Measurements from ENCODE around the gene TMEM250.

TMEM250 gene

DNA sequence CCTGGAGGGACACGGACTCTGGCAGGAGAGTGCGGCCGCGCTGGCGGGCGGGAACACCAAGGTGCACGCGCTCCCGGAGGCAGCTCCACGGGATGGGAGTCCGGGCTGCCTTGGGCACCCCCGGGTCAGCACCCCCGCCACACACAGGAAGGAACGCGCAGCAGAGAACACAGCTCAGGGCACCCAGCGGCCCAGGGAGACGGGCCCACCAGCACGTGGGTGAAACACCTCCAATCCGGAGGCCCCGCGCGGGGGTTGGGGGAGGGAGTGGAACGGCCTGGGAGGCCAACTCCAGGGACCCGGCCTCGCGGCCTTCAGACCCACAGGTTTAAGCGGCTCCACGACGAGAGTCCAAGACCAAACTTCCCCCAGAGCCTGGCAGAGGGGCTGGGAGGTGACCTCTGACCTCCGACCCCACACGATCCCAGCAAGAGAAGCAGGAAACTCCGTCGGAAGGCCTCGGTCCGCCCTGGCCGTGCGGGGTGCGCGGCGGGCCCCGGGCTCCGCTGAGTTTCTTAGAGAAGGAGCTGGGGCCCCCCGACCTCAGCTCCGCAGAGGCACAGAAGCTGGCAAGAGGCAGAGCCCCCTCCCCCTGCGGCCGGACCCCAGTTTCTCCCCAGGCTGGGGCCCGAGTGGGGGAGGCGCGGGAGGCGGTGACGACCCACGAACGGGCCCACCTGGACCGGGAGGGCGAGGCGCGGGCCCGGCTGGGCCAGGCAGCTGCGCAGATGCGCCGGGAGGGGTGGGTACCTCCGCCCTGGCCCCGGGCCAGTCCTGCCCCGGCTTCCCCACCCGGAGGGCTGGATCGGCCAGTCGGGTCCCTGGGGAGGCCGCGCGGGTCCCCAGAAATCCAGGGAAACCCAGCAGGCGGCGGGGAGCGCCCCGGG lies 24.4 kb downstream of the TMEM250 start:
- no peak for FAIRE-seq
- DNase-seq (ENCODE audit: insufficient read length, low spot score): peak; percentile 99
- no peak for TF ChIP-seq POLR2A (IDR thresholded peaks at IDR 0.05; ENCODE audit: low read depth, low read length)

DNA sequence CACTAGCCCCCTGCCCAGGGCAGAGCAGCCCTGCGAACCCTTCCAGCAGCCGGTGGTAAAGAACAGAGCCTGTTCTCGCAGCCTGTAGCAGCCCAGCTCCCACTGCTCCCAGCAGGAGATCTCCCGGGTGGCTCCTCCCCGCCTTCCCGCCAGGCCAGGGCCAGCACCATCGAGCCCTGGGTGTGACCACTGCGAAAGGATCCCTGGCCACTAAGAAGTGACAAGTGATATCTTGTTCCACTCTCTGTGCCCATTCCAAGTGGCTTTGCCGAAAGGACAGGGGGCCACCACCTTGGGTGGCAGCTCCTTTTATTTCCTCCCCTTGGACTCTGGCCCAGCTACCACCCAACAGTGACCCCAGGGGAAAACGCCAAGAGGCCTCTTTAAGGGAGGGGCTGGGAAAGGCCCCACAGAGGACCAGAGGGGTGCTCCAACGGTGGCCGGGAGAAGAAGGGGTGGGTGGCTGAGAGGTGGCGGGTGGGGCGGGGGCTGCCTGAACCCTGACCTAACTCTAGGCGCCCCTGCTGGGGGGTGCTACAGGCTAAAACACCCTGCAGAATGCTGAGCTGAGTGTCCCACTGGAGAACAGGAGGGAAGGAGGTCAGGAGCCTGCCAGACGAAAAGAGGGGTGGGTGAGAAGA lies 25.2 kb downstream of the TMEM250 start:
- no peak for TF ChIP-seq POLR2A (IDR thresholded peaks at IDR 0.05; ENCODE audit: low read depth, low read length)
- peak; percentile 75 for FAIRE-seq
- peak; percentile 100 for DNase-seq (ENCODE audit: insufficient read length, low spot score)

DNA sequence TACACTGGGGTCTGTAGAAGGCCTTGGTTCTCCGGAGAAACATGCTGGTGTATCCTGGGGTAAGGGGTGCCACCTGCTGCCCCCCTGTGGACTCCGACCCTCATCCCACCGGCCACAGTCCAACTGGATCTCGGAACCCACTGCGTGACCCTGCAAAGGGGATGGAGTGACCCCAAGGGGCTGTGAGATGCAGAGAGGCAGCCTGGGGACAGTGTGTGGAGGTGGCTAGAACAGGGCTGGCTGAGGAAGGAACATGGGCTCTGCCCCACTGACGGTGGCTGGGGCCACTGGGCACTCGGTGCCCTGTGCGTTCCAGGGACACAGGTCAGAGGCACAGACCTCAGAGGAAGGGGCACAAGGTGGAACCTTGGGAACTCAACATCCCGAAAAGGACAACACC lies 25.9 kb downstream of the TMEM250 start:
- no peak for FAIRE-seq
- no peak for DNase-seq (ENCODE audit: insufficient read length, low spot score)
- TF ChIP-seq POLR2A (IDR thresholded peaks at IDR 0.05; ENCODE audit: low read depth, low read length): no peak

DNA sequence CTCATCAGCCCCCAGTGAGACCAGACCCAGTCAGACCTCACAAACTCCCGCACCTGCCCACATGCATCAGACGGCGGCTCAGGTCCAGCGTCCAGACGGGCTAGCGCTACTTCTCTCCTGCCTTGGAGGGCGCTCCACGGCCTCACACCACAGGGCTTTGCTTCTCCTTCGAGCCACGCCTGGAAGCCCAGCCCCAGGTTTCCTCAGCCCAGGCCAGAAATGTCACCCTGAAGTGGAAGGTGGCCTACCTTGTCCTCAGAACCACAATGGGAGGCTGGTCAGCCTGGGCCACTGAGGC lies 26.4 kb downstream of the TMEM250 start:
- no peak for TF ChIP-seq POLR2A (IDR thresholded peaks at IDR 0.05; ENCODE audit: low read depth, low read length)
- no peak for DNase-seq (ENCODE audit: insufficient read length, low spot score)
- FAIRE-seq: no peak

DNA sequence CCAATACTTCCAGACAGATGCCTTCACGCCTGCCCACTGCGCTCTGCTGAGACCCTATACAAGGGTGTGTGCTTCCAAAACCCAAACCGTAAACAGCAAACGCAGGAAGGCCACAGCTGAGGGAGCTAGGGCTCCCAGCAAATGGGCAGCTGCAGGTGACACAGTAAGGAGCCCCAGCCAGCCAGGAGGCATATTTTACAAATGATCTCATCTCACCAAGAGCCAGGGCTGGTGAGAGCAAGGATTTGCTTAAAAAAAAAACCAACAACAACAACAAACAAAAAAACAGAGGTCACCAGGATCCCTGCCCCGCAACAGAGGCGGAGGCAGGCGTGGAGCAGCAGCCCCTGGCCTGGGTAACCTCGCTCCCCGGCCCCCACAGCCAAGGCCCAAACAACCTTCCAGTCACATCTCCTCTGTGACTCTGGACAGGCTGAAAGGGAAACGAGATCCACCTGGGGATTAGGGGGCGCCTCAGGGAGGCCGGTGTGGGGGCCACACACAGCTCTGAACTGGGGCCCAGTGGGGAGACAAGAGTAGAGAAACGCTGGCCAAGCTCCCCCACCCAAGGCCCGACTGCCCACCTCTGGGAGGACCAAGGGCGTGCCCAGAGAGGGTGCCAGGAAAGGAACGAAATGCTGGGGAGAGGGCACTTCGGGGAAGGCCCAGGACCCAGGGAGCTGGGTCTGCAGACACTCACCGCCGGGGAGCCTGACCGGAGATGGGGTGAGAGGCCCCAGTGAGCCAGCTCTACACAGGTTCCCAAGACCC lies 26.9 kb downstream of the TMEM250 start:
- FAIRE-seq (peak; percentile 86), DNase-seq (ENCODE audit: insufficient read length, low spot score) (peak; percentile 95)
- TF ChIP-seq POLR2A (IDR thresholded peaks at IDR 0.05; ENCODE audit: low read depth, low read length): no peak

DNA sequence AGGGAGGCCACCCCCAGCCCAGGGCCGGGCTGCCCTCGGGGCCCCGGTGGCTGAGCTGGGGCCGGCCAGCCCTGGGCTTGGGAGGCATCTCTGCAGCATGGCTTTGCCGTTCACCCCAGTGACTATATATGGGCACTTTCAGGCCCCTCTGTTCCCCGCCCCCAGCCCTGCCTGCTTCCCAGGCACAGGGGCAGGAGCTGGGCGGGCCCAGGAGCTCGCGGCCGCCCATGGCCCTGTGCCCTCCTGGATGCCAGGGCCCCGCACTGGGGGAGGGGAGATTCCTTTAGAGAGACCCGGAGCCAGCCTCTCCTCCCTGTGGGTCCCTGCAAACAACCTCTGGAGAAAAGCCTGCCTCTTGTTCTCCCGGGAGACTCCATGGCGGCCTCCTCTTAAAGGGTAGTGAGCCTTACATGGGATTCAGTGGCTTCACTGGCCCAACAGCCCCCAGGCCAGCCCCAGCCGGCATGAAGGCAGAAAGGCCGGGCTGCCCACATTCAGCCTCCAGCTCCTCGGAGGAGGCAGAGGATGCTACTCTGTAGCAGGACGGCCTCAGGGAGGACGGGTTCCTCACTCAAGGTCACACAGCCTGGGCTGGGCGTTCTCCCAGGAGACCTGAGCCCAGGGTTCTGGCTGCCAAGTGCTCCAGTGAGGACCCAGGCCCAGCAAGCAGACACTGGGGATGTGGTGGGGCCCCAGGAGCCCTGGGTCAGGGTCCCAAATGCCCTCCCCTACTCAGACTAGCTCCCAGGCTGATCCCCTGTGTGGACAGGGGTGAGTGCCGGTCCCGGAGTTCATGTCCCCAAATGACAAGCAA lies 27.7 kb downstream of the TMEM250 start:
- FAIRE-seq (no peak), DNase-seq (ENCODE audit: insufficient read length, low spot score) (no peak)
- TF ChIP-seq POLR2A (IDR thresholded peaks at IDR 0.05; ENCODE audit: low read depth, low read length): no peak

DNA sequence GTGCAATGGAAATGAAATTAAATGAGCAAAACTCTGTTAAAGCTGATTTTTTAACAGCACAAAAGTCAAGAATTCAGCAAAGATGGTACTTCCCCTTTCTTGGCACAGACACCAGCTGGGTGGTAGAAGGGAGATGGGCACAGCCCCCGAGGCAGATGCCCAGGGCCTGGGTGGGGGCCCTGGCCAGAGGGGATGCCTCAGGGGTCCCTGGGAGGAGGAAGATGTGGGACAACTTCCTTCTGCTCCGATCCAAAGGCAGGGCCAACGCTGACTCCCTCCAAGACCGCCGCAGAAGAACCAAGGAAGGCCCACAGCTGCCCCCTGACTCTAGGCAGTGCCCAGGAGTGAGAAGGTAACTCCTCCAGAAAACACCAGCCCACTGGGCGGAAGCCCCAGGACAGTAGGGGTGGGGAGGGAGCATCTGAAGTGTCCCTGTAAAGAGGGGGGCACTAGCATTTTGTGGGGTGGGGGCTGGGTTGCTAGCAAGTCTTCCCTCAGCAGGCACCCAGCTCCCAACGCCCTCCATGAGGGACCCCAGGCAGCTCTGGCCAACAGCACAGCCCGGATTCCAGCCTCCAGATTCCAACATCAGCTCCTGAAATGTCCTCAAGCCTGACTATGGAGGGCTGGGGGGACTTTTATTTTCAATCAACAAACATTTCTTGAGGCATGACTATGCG lies 28.5 kb downstream of the TMEM250 start:
- TF ChIP-seq POLR2A (IDR thresholded peaks at IDR 0.05; ENCODE audit: low read depth, low read length): no peak
- no peak for FAIRE-seq
- no peak for DNase-seq (ENCODE audit: insufficient read length, low spot score)

DNA sequence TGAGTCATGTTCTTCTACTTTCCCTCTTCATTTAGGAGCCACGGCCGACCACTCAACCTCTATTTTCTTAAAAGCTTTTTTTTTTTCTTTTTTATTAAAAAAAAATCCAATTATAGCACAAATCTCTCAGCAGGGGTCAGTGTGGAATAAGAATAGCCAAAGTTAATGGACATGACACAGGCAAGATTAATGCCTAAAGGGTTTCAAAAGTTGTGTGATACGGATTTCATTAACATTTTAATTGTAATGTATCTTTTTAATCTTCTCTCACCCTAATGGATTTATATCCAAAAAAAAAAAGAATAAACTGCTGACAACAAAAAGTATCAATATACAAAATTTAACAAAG lies 29.0 kb downstream of the TMEM250 start:
- DNase-seq (ENCODE audit: insufficient read length, low spot score) (no peak), FAIRE-seq (no peak)
- TF ChIP-seq POLR2A (IDR thresholded peaks at IDR 0.05; ENCODE audit: low read depth, low read length): no peak

DNA sequence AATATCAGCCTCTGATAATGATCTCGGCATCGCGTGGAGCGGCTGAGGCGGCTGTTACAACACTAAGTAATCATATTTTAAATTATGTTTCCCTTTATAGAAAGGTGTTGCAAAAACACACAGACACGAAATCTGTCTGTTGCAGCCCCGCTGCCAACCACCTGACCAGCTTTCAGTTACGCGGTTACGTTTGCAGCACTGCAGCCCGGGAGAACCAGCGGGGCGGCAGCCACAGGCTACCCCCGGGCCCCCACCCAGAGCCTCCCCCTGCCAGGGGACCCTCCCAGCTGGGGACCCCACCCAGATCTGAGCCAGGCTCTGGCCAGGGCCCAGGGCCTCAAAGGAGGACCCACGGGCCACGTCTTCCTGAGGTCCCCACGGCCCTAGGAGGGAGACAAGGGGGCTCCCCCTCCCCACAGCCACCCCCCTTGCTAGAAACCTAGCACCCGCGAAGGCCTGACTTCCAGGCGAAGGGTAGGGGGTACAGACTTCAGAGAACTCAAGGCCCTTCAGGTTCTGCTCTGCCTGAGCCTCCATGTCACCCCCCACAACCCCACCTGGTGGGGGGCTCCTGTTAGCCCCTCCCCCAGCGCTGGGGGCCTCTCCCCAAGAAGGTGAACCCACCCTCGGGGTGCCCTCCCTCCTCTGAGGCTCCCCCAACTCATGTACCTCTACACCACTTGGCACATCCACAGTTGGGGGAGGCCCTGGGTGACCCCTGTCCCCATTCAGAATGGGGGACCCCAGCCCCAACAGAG lies 29.6 kb downstream of the TMEM250 start:
- DNase-seq (ENCODE audit: insufficient read length, low spot score) (no peak), FAIRE-seq (no peak)
- no peak for TF ChIP-seq POLR2A (IDR thresholded peaks at IDR 0.05; ENCODE audit: low read depth, low read length)

DNA sequence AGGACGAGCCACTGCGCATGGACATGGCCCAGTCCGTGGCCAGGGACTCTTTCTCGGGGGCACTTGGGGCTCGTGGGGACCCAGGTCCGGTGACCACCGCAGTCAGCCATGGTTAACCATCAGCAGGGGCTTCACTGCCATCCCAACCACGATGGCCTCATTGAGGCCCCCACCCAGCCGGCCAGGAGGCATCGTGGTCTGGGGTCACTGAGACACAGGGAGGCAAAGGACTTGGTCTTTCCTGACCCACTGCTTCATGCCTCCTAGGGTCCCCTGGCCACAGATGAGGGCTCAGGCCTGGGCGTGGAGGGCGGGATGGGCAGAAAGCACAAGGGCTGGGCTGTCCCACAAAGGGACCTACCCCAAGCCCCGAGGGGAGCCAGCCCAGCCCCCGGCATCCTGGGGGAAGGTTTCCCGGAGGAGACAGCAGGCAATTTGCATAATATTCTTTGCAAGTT lies 30.2 kb downstream of the TMEM250 start:
- FAIRE-seq (no peak), DNase-seq (ENCODE audit: insufficient read length, low spot score) (no peak)
- no peak for TF ChIP-seq POLR2A (IDR thresholded peaks at IDR 0.05; ENCODE audit: low read depth, low read length)

DNA sequence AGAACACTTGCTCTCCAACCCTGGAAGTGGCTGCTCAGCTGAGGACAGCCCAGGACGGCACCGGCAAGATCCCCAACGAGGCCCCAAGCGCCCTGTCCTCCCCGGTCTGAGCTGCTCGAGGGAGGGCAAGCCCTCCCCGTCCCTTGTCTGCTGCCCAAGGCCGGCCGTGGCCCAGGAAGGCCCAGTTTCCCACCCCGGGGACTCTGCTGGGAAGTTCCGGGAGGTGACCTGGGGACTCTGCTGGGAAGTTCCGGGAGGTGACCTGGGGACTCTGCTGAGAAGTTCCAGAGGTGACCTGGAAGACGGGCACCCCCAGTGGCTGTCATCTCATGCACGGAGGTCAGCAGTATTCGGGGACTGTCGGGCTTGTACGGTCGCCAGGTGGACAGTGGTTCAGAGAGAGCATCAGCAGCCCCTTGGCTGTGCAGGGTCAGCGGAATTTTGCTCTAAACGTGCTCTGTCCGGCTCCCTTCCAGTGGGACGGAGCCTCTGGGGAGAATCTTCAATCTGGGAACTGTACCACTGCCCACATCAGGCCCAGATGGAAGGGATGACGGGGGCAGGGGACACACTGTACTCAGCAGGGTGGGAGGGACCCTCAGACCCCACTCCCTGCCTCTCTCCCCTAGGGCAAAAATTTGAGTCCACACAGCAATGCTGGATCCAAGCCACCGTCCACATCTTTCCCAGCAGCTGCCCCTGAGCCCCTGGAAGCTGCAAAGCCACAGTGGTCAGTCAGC lies 30.8 kb downstream of the TMEM250 start:
- FAIRE-seq (no peak), DNase-seq (ENCODE audit: insufficient read length, low spot score) (no peak)
- TF ChIP-seq POLR2A (IDR thresholded peaks at IDR 0.05; ENCODE audit: low read depth, low read length): no peak

Measured in H54 (cell line).